ENCODE results near the gene CORO6.

DNA sequence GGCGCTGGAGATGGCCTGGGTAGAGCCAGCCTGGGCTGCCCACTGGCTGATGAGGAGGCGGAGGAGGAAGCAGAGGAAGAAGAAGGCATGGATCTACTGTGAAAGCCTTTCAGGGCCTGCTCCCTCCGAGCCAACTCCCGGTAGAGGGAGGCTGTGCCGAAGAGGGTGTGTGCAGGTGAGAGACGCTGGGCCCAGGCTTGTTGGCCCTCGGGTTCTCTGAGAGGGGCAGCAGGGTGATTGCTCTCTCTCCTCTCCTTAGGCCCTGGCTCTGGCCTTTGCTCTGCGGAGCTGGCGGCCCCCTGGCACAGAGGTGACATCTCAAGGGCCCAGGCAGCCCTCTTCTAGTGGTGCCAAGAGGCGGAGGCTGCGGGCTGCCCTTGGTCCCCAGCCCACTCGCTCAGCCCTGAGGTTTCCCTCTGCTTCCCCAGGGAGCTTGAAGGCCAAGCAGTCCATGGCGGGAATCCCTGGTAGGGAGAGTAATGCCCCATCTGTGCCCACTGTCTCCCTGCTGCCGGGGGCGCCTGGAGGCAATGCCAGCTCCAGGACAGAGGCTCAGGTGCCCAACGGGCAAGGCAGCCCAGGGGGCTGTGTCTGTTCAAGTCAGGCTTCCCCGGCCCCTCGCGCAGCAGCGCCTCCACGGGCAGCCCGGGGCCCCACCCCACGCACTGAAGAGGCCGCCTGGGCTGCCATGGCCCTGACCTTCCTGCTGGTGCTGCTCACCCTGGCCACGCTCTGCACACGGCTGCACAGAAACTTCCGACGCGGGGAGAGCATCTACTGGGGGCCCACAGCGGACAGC lies 50.6 kb downstream of the CORO6 start:
- TF ChIP-seq, protein P1, sequence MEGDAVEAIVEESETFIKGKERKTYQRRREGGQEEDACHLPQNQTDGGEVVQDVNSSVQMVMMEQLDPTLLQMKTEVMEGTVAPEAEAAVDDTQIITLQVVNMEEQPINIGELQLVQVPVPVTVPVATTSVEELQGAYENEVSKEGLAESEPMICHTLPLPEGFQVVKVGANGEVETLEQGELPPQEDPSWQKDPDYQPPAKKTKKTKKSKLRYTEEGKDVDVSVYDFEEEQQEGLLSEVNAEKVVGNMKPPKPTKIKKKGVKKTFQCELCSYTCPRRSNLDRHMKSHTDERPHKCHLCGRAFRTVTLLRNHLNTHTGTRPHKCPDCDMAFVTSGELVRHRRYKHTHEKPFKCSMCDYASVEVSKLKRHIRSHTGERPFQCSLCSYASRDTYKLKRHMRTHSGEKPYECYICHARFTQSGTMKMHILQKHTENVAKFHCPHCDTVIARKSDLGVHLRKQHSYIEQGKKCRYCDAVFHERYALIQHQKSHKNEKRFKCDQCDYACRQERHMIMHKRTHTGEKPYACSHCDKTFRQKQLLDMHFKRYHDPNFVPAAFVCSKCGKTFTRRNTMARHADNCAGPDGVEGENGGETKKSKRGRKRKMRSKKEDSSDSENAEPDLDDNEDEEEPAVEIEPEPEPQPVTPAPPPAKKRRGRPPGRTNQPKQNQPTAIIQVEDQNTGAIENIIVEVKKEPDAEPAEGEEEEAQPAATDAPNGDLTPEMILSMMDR (IDR thresholded peaks at IDR 0.05): no peak
- no peak for TF ChIP-seq POLR2A (IDR thresholded peaks at IDR 0.05)
